ENCODE results near the gene ARHGAP8.

- TF ChIP-seq CTCF (IDR thresholded peaks at IDR 0.05), result no peak
- no peak for TF ChIP-seq EZH2 (IDR thresholded peaks at IDR 0.05; ENCODE audit: borderline replicate concordance, insufficient read depth, low read depth, low read length, poor library complexity, severe bottlenecking)
Observed at GRCh38 chr22:44801476-44801875, 49.1 kb downstream of the ARHGAP8 start.

Measured in B cell (primary cell).